ENCODE measurements around the gene ZMYM5. TPM values are rescaled to one million over a fixed set of nuclear protein-coding genes. Genes with fewer than 3 reads are reported as not detected.
"Not testable (repeated sequence)": the region's sequence is repeated elsewhere in the genome, so short reads cannot be mapped to it uniquely, and the experiment has no call there.

ZMYM5 gene
- total and polyA plus RNA-seq, 11 donors, result 5.0 to 10.2 (median 7.4) TPM

GRCh38 chr13:19782049-19782726 is 81.3 kb downstream of the ZMYM5 start:
- WGBS, 4 donors, result 0 to 1% (median 0%) methylated on average over 22 to 77 of the region's 77 CpGs

GRCh38 chr13:19781526-19781925 is 81.9 kb downstream of the ZMYM5 start:
- intact Hi-C loops (cut with DNase I), result loop anchor here in 5 of 10 donors (5.0 to 10.0 kb wide), 5 partner anchors 81 to 176 kb away; partner anchors contain the start of genes MPHOSPH8 (in 3 of the 5), ZMYM2 (in 2 of the 5) and ZMYM5 (in 2 of the 5)
- Histone ChIP-seq H3K27me3 (no peaks in the 10 kb centered on the region), H3K9me3 (no peaks in the 10 kb centered on the region), H3K4me3 (peak overlapping the region; percentile 62 to 99 (median 86)), H3K36me3 (peaks cover 0 to 4% (median 0%) of the 10 kb centered on the region in 9 donors), H3K27ac (peak overlapping the region in 8 of 12 donors; percentile 91 to 99 (median 94)), H3K4me1 (peaks cover 0 to 16% (median 8%) of the 10 kb centered on the region in 12 donors)
- DNase-seq, result no peak
- TF ChIP-seq CTCF (IDR thresholded peaks at IDR 0.05) (no peak), POLR2A (IDR thresholded peaks at IDR 0.05) (no peak)
- 15 to 17% (median 16%) methylated on average over 9 of the region's 9 CpGs for WGBS, 4 donors
- no peak for ATAC-seq

More at GRCh38 chr13:19782049-19782726, 81.3 kb downstream of the ZMYM5 start:
- intact Hi-C loops (cut with DNase I), result loop anchor here in 8 of 10 donors (1.0 to 10.0 kb wide), 8 partner anchors 80 to 175 kb away; partner anchors contain the start of genes ZMYM5 (in 6 of the 8), MPHOSPH8 (in 3 of the 8) and ZMYM2 (in 2 of the 8)
- Histone ChIP-seq H3K9me3 (no peaks in the 10 kb centered on the region), H3K27ac (peak overlapping the region; percentile 87 to 99 (median 92)), H3K36me3 (peaks cover 0 to 4% (median 0%) of the 10 kb centered on the region in 9 donors), H3K4me1 (peaks cover 0 to 16% (median 8%) of the 10 kb centered on the region in 12 donors), H3K27me3 (no peaks in the 10 kb centered on the region), H3K4me3 (peak overlapping the region; percentile 62 to 99 (median 86))
- ATAC-seq, result peak; percentile 44 to 73 (median 71)
- DNase-seq, result peak; percentile 41 to 83 (median 59)
- TF ChIP-seq POLR2A (IDR thresholded peaks at IDR 0.05) (no peak), CTCF (IDR thresholded peaks at IDR 0.05) (peak in 1 of 12 donors; percentile 8)

- Histone ChIP-seq H3K27ac (peak overlapping the region in 1 of 12 donors; percentile 99), H3K4me3 (peak overlapping the region in 11 of 12 donors; percentile 62 to 99 (median 84)), H3K4me1 (peaks cover 0 to 21% (median 8%) of the 10 kb centered on the region in 12 donors)
- not testable (repeated sequence) for H3K27me3 ChIP-seq, DNase-seq, H3K36me3 ChIP-seq, H3K9me3 ChIP-seq, ATAC-seq
- intact Hi-C loops (cut with DNase I), result loop anchor here in 5 of 10 donors (5.0 to 10.0 kb wide), 5 partner anchors 81 to 176 kb away; partner anchors contain the start of genes MPHOSPH8 (in 3 of the 5), ZMYM2 (in 2 of the 5) and ZMYM5 (in 2 of the 5)
- 91 to 94% (median 93%) methylated on average over 22 of the region's 22 CpGs for WGBS, 4 donors
Measured at GRCh38 chr13:19780753-19781418, 82.6 kb downstream of the ZMYM5 start.

Other genes starting within 250 kb of the ZMYM5 start
- gene MPHOSPH8, start 230.0 kb downstream of the ZMYM5 start, total RNA-seq, result 10 to 100 TPM; 15.2 to 39.3 (median 26.1) TPM
- gene MPHOSPH8, start 230.0 kb downstream of the ZMYM5 start, polyA plus RNA-seq, result 10 to 100 TPM; 22.6 to 37.6 TPM
- 10 to 100 TPM; 21.4 to 31.5 (median 26.3) TPM for gene PSPC1, start 80.7 kb downstream of the ZMYM5 start, total RNA-seq
- 10 to 100 TPM; 18.8 to 21.0 TPM for gene PSPC1, start 80.7 kb downstream of the ZMYM5 start, polyA plus RNA-seq
- gene ZMYM2, start 95.1 kb upstream of the ZMYM5 start, total RNA-seq, result 10 to 100 TPM; 37.2 to 69.3 (median 53.0) TPM
- gene ZMYM2, start 95.1 kb upstream of the ZMYM5 start, polyA plus RNA-seq, result 10 to 100 TPM; 11.2 to 16.1 TPM

Measured in heart left ventricle (tissue), 16 donors.